Stimulated activated CD8-positive, alpha-beta memory T cell treated with anti-CD3 and anti-CD28 coated beads, Interleukin-12 subunit alpha, Interleukin-12 subunit beta, amount 100 ng/mL, for 24 hours (primary cell): Measurements from ENCODE around the gene CALN1.
"Not testable (repeated sequence)": the region's sequence is repeated elsewhere in the genome, so short reads cannot be mapped to it uniquely, and the experiment has no call there.

Source experiments
- DNase-seq: peaks from one replicate; pipeline ENCODE4 v3.0.0-alpha.2; 2020; ENCODE audit errors: extremely low read depth

The CALN1 gene

GRCh38 chr7:72412121-72412618 is at the start of gene CALN1:
CALN1 (minus strand) TSS chr7:72412338.
- DNase-seq: not testable (repeated sequence)

GRCh38 chr7:72453471-72453870 is 41.3 kb upstream of the CALN1 start:
- no peak for DNase-seq

- no peak for DNase-seq
These were observed 35.5 kb upstream of the CALN1 start for GRCh38 chr7:72447465-72448204.

- no peak for DNase-seq
These were observed 34.7 kb upstream of the CALN1 start for GRCh38 chr7:72446591-72447462.

- DNase-seq: no peak
These were observed 34.0 kb upstream of the CALN1 start for GRCh38 chr7:72446131-72446530.

- no peak for DNase-seq
These were observed 33.4 kb upstream of the CALN1 start for GRCh38 chr7:72445580-72445979.

GRCh38 chr7:72445075-72445474 is 32.9 kb upstream of the CALN1 start:
- DNase-seq: no peak

DNA sequence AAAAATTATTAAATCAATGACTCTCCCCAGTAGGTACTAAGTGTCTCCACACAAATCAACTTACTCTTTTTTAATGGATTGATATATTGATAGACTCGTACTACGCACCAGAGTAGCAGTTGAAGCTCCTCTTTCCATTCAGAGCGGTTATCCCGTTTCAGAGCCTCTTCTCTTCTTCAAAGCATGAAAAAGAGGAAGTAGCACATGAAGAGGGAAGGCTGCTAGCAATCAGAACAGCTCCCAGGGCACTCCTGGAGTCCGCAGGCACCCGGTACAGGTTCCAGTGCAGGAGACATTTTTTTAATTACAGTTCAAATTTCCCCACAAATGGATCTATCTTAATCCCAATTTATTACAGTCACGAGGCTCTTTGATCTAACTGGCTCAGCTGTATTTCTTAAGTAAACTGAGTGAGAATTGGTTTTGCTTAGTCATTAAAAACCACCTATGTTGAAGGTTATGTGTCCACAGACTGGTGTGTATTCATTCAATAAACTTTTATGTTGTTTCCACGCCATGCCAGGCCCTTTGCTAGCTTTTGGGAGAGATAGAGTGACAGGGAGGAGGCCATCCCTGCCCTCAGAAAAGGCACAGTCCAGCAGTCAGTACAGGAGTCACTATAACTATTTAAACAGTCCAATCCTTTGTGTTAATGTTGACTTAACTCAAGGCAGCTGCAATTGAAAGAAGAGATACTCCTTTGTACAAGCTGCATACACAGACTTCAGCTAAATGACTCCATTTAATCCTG is 32.1 kb upstream of the CALN1 start:
- no peak for DNase-seq

DNA sequence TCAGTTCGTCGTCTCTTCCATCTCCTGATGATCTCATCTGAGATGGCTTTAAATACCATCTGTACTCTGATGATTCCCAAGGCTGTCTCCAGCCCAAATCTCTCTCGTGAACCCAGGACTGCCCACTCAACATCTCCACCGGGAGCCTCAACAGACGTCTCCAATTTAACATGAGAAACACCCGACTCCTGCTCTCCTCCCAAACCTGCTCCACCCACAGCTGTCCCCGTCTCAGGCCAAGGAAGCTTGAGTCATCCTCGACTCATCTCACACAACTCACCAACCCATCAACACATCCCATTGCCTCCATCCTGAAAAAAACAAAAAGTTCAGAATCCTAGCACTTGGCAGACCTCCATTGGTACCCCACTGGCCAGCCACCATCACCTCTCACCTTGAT is 29.7 kb upstream of the CALN1 start:
- DNase-seq: no peak

DNA sequence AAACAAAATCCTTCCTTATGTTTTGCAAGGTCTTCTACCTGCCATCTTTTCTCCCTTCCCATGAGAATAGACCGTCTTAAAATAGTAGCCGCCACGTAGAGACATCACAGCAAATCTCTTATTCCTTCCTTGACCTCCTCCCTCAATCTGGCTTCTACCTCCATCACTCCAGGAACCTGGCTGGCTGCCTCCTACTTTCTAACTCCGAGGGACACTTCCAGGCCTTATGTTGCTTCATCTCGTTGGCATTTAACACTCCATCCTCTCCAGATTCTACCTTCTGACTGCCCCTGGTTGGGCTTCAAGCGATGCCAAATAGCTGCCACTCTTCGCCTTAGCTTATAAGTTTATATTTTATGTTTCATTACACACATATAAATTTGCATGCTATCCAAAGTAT is 26.4 kb upstream of the CALN1 start:
- DNase-seq: no peak

- no peak for DNase-seq
These were observed 25.5 kb upstream of the CALN1 start for GRCh38 chr7:72437610-72438009.

DNA sequence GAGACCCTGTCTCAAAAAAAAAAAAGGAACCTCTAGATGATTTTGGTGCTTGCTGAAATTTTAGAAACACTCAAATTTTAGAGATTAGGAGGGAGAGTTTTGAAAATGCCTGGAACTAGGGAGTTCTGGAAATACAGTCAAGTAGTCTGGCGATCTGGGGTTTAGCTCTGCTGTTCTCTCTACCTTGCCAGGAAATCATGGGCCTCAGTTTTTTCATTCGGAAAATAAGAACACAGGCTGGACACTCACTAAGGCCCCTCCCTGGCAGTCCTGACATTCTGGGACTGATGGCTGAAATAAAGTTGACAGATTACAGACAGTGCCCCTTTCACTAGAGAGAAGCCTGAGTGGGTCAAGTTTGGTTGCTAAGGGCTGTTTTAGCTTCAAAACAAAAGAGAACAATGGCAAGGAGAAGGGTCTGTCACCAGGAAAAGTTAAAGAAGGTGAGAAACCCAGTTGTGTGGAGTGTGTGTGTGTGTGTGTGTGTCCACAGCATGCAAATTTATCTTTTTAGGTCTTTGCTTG is 25.0 kb upstream of the CALN1 start:
- DNase-seq: no peak

- DNase-seq: no peak
These were observed 23.9 kb upstream of the CALN1 start for GRCh38 chr7:72435925-72436480.

DNA sequence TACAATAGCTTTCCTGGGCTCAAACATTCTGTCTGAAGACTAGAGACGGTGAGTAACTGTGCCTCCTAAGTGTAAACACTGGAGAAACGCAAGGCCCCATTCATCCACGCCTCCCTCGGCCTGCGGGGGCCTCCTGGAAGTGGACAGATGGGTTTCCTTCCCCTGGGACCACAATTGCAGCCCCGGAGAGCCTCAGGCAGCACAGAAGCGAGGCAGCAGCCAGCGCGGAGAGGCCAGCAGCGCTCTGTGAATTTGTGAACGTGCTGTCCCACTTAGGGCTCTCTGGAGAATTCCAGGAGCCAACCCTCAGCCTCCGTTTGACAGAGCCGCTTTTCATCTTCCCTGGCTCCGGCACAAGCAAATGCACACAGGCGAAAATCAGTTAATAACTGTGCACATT is 23.2 kb upstream of the CALN1 start:
- DNase-seq: no peak

GRCh38 chr7:72430531-72430930 is 18.4 kb upstream of the CALN1 start:
- DNase-seq: no peak

DNA sequence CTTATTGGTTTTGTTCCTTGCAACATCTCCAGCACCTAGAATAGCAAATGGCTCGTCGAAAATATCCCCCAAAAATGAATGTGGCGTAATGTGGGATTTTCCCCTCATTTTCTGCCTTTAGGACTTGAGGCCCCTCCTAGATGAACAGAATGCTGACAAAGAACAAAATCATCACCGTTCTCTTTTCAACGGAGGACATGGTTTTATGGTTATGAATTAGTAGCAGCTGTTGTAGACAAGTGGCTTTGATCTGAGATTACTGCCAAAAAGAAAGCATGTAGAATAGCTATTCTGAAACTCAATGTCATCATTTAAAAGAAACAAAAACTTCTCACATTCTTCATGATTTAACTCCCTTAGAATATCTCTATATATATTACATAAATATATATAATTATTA is 17.2 kb upstream of the CALN1 start:
- no peak for DNase-seq

- no peak for DNase-seq
These were observed 4.7 kb upstream of the CALN1 start for GRCh38 chr7:72416846-72417245.

- no peak for DNase-seq
These were observed 3.4 kb upstream of the CALN1 start for GRCh38 chr7:72415586-72415985.

DNA sequence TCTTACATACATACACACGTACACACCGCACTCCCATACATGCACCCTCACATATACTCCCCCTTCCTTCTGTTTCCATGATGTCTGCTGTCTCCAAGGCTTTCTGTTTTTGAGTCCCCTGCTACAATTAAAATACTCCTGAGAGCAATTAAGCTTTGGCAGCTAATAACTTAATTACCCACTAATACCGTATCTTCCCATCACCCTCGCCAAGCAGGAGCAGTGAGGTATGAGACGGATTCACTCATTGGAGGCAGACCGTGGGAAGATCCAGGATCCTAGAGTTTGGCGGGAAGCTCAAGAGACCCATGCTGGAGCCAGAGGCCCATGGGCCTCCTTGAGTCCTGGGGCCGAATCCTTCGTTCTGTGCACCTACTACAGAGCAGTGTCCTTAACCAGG is 1.7 kb upstream of the CALN1 start:
- no peak for DNase-seq

DNA sequence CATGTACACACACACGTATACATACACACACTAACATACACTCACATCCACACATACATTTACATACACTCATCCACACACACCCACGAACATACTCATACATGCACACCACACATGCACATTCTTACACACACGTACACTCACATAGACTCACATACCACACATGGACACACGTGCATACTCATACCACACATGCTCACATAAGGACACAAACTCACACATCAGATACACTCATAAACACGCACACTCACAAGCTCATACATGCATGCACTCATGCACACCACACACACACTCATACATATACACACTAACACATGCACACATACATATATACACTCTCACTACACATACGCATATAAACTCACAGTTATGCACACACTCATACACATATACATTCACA is 1.2 kb upstream of the CALN1 start:
- DNase-seq: no peak

GRCh38 chr7:72411419-72411818 is 719 bp downstream of the CALN1 start:
- DNase-seq: no peak

DNA sequence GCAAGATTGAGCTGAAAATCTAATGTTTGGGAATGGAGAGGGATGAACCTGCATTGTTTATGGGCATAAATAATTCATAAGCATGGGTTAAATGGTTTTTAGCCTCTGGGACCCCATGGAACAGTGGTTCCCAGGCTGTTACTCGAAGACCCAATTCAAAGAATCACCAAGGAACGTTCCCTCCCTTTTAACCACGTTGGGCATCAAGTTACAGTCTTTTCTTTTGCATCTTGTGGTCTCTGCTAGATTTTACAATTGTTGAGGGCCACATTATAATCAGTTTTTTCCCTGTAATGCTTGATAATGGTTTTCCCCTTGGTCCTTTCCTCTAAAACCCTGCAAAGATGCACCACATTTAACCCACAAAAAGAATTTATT is 2.5 kb downstream of the CALN1 start:
- DNase-seq: no peak
